Measurements from ENCODE around the gene NAPEPLD. TPM values are rescaled to one million over a fixed set of nuclear protein-coding genes. Genes with fewer than 3 reads are reported as not detected.
"Not testable (repeated sequence)": the region's sequence is repeated elsewhere in the genome, so short reads cannot be mapped to it uniquely, and the experiment has no call there.

The NAPEPLD gene
- total RNA-seq, 6 experiments from 2014 or later = 5.8 to 24.6 (median 8.1) TPM

- no peak overlapping the region for H3K4me3 ChIP-seq
- WGBS (ENCODE audit: insufficient coverage, low coverage, low lambda C conversion rate, missing lambda C conversion rate) = 0% methylated on average over 1 of the region's 1 CpG
- H3K9me3 ChIP-seq = no peaks in the 10 kb centered on the region
- no peak for TF ChIP-seq POLR2A (IDR thresholded peaks at IDR 0.05)
- TF ChIP-seq CTCF (IDR thresholded peaks at IDR 0.05) = no peak
- intact Hi-C loops (cut with DNase I) = no loop called here
- peaks cover 0 to 17% (median 2%) of the 10 kb centered on the region in 4 donors for H3K36me3 ChIP-seq
- H3K27me3 ChIP-seq = no peaks in the 10 kb centered on the region
- ATAC-seq (no peak), DNase-seq (no peak)
- no peaks in the 10 kb centered on the region for H3K4me1 ChIP-seq
- no peak overlapping the region for H3K27ac ChIP-seq
Observed at GRCh38 chr7:103093429-103093828, 55.5 kb downstream of the NAPEPLD start.

GRCh38 chr7:103092321-103092720, 56.6 kb downstream of the NAPEPLD start:
- H3K9me3 ChIP-seq; ATAC-seq; DNase-seq; H3K27ac ChIP-seq; H3K4me1 ChIP-seq; H3K4me3 ChIP-seq; intact Hi-C loops (cut with DNase I); H3K27me3 ChIP-seq: not testable (repeated sequence)
- H3K36me3 ChIP-seq = peaks cover 0 to 13% (median 2%) of the 10 kb centered on the region in 4 donors
- 78% methylated on average over 2 of the region's 4 CpGs for WGBS (ENCODE audit: insufficient coverage, low coverage, low lambda C conversion rate, missing lambda C conversion rate)

GRCh38 chr7:103083210-103083609, 65.7 kb downstream of the NAPEPLD start:
- no peak for DNase-seq
- no peak for ATAC-seq
- TF ChIP-seq POLR2A (IDR thresholded peaks at IDR 0.05) (no peak), CTCF (IDR thresholded peaks at IDR 0.05) (no peak)
- Histone ChIP-seq H3K36me3 (peaks cover 0 to 23% (median 0%) of the 10 kb centered on the region in 4 donors), H3K4me1 (no peaks in the 10 kb centered on the region), H3K9me3 (no peaks in the 10 kb centered on the region), H3K4me3 (no peak overlapping the region), H3K27me3 (no peaks in the 10 kb centered on the region), H3K27ac (no peak overlapping the region)
- 94% methylated on average over 2 of the region's 3 CpGs for WGBS (ENCODE audit: insufficient coverage, low coverage, low lambda C conversion rate, missing lambda C conversion rate)
- intact Hi-C loops (cut with DNase I) = no loop called here

- Histone ChIP-seq H3K9me3 (no peaks in the 10 kb centered on the region), H3K27ac (no peak overlapping the region), H3K27me3 (no peaks in the 10 kb centered on the region), H3K4me3 (no peak overlapping the region), H3K4me1 (no peaks in the 10 kb centered on the region), H3K36me3 (peaks cover 0 to 21% (median 0%) of the 10 kb centered on the region in 4 donors)
- TF ChIP-seq POLR2A (IDR thresholded peaks at IDR 0.05) = no peak
- no peak for TF ChIP-seq CTCF (IDR thresholded peaks at IDR 0.05)
- DNase-seq = no peak
- ATAC-seq = no peak
- 86% methylated on average over 1 of the region's 1 CpG for WGBS (ENCODE audit: insufficient coverage, low coverage, low lambda C conversion rate, missing lambda C conversion rate)
- intact Hi-C loops (cut with DNase I) = no loop called here
Observed at GRCh38 chr7:103082497-103082896, 66.4 kb downstream of the NAPEPLD start.

- Histone ChIP-seq H3K9me3 (no peaks in the 10 kb centered on the region), H3K27ac (no peak overlapping the region), H3K36me3 (peaks cover 0 to 17% (median 0%) of the 10 kb centered on the region in 4 donors), H3K4me3 (no peak overlapping the region), H3K27me3 (no peaks in the 10 kb centered on the region), H3K4me1 (peaks cover 0 to 12% (median 0%) of the 10 kb centered on the region in 4 donors)
- no peak for ATAC-seq
- no peak for DNase-seq
- intact Hi-C loops (cut with DNase I) = no loop called here
- no peak for TF ChIP-seq POLR2A (IDR thresholded peaks at IDR 0.05)
- TF ChIP-seq CTCF (IDR thresholded peaks at IDR 0.05) = no peak
- WGBS (ENCODE audit: insufficient coverage, low coverage, low lambda C conversion rate, missing lambda C conversion rate) = 100% methylated on average over 2 of the region's 2 CpGs
Observed at GRCh38 chr7:103080923-103081322, 68.0 kb downstream of the NAPEPLD start.
